GDM1 (cell line): ENCODE measurements around the gene THSD8.

Experiments used
- DNase-seq: peaks from one replicate; lab custom pipeline; 2025; lab: John Stamatoyannopoulos, UW

The THSD8 gene

GRCh38 chr19:12779162-12779993, 22.5 kb upstream of the THSD8 start:
- no peak for DNase-seq

GRCh38 chr19:12782174-12782423, 19.8 kb upstream of the THSD8 start:
- no peak for DNase-seq

GRCh38 chr19:12782424-12783290, 19.2 kb upstream of the THSD8 start:
- DNase-seq, result peak; percentile 91

GRCh38 chr19:12783291-12783848, 18.5 kb upstream of the THSD8 start:
- DNase-seq, result peak; percentile 45

- no peak for DNase-seq
These were observed 17.9 kb upstream of the THSD8 start for GRCh38 chr19:12783849-12784393.

DNA sequence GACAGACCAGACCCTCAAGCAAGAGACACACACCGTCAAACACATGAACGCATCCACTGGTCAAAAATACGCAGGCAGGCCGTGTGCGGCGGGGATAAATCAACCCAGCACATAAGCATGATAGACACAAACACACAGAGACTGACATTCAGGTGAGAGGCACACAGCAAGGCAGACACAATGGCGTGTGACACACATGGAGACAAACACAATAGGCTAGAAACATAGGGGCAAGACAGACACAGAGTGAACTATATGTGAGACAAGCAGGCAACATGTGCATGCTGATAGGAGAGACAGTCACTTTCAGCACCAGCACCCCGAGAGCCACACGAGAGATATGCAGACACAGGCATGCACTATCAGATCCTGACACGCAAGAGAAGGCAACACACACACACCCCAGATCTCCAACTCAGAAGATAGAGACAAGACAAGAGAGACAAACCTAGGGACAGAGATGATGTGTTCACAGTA, 17.4 kb upstream of the THSD8 start:
- DNase-seq, result no peak

- DNase-seq, result peak; percentile 29
These were observed 16.9 kb upstream of the THSD8 start for GRCh38 chr19:12784871-12785430.

GRCh38 chr19:12785431-12786031, 16.3 kb upstream of the THSD8 start:
- DNase-seq, result peak; percentile 62

GRCh38 chr19:12786141-12786870, 15.6 kb upstream of the THSD8 start:
- peak; percentile 61 for DNase-seq

DNA sequence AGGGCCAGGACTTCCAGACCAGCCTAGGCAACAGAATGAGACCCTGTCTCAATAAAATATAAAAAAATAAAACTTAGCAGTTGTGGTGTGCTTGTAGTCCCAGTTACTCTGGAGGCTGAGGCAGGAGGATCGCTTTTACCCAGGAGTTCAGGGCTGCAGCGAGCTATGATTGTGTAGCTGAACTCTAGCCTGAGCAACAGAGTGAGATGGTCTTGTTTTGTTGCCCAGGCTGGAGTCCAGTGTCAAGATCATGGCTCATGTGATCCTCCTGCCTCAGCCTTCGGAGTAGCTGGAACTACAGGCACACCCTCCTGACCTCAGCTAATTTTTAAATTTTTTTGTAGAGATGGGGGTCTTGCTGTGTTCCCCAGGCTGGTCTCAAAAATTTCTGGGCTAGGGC, 14.9 kb upstream of the THSD8 start:
- DNase-seq, result no peak

- no peak for DNase-seq
These were observed 14.4 kb upstream of the THSD8 start for GRCh38 chr19:12787458-12787857.

DNA sequence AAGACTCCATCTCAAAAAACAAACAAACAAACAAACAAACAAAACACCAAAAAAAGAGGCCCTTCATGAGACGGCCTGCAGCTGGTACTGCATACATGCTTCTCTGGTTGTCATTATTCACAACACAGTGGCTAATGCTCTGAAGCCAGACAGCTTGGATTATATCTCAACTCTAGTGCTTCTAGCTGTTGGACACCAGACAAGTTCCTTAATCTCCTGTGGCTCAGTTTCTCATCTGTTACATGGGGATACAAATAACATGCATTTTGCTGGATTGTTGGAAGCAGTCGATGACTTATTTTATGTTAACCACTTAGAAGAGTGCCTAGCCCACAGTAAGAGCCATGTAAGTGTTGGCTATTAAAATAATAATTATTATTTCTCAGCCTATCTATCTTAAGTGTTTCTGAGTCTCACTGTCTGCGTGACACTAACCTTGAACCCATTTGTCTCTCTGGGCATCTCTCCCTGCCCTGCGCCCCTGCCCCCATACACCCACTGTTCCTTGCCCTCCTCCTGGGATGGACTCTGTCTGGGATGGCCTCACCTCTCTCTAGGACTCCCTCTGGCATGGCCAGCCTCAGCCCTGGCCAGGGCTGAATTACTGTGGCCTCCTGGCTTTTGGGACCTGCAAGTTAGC, 13.7 kb upstream of the THSD8 start:
- DNase-seq, result no peak

DNA sequence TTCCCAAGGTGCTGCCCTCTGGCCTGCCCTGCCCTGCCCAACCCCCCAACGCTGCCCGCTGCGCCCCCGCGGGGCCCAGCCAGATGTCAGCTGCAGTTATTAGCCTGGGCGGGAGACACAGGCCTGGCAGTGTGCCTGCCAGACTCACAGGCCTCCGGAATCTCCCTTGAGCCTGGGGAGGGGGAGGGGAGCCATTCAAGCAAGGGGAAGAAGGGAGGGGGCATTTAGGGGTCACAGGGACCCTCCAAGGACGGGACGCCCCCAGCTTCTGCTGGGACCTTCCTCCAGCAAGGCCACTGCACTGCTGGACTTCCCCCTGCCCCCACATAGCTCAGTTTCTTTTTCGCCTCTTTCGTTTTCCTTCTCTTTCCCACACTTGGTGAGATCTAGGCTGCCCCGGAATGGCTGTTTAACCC, 13.2 kb upstream of the THSD8 start:
- peak; percentile 43 for DNase-seq

GRCh38 chr19:12789098-12789903, 12.6 kb upstream of the THSD8 start:
- no peak for DNase-seq

DNA sequence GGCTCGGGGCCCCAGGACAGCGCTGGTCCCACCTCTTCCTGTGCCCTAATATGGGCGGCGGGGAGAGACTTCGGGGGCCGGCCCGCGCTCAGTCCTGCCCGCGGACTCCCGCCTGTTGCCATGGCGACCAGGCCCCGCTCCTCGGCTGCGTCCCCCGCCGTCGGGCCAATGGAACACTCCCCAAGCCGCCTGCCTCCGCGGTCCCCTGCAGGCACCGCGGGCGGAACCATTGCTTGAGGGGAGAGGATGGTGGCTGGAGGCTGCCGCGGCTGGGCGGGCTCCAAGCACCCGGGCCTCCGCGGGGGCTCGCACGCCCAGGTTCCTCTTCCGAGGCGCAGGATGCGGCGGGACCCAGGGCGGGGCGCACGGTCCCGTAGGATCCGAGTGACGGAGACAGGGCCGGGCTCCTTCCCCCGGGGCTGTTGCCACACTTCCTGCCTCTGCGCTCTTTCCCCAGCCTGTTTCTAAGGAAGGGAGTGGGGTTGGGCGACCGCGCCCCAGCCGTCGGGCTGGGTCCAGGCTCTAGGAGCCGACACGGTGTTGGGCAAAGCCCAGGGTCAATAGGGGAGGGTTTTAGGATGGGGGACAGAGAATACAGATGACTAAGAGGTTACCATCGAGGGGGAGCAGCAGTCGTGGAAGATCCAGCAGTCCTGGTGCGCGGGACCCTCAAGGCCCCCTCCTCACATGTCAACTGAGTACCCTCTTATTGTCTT, 11.8 kb upstream of the THSD8 start:
- DNase-seq, result peak; percentile 97

- DNase-seq, result peak; percentile 15
These were observed 11.1 kb upstream of the THSD8 start for GRCh38 chr19:12790628-12791344.

DNA sequence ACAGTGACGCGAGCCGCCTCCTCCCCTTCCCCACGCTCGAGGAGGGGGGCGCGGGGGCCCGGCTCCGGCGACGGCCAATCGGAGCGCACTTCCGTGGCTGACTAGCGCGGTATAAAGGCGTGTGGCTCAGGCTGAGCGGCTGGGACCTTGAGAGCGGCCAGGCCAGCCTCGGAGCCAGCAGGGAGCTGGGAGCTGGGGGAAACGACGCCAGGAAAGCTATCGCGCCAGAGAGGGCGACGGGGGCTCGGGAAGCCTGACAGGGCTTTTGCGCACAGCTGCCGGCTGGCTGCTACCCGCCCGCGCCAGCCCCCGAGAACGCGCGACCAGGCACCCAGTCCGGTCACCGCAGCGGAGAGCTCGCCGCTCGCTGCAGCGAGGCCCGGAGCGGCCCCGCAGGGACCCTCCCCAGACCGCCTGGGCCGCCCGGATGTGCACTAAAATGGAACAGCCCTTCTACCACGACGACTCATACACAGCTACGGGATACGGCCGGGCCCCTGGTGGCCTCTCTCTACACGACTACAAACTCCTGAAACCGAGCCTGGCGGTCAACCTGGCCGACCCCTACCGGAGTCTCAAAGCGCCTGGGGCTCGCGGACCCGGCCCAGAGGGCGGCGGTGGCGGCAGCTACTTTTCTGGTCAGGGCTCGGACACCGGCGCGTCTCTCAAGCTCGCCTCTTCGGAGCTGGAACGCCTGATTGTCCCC, 10.4 kb upstream of the THSD8 start, which contains the start of gene JUNB:
TSS of gene JUNB (plus strand) at position 142 of the 706 bp plus-strand sequence. CDS start at position 428, 286 bp downstream.
- peak; percentile 94 for DNase-seq
